ENCODE measurements around the gene TBXT.

- TF ChIP-seq, protein P1, sequence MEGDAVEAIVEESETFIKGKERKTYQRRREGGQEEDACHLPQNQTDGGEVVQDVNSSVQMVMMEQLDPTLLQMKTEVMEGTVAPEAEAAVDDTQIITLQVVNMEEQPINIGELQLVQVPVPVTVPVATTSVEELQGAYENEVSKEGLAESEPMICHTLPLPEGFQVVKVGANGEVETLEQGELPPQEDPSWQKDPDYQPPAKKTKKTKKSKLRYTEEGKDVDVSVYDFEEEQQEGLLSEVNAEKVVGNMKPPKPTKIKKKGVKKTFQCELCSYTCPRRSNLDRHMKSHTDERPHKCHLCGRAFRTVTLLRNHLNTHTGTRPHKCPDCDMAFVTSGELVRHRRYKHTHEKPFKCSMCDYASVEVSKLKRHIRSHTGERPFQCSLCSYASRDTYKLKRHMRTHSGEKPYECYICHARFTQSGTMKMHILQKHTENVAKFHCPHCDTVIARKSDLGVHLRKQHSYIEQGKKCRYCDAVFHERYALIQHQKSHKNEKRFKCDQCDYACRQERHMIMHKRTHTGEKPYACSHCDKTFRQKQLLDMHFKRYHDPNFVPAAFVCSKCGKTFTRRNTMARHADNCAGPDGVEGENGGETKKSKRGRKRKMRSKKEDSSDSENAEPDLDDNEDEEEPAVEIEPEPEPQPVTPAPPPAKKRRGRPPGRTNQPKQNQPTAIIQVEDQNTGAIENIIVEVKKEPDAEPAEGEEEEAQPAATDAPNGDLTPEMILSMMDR (IDR thresholded peaks at IDR 0.05), result no peak
- TF ChIP-seq POLR2A (IDR thresholded peaks at IDR 0.05), result no peak
These were observed 36.1 kb upstream of the TBXT start for GRCh38 chr6:166203641-166204222.

All from testis (tissue), 2 donors.